Esophagus muscularis mucosa (tissue), 4 donors: ENCODE results near the gene CD37. TPM values are rescaled to one million over a fixed set of nuclear protein-coding genes. Genes with fewer than 3 reads are reported as not detected.

Experiments used
- DNase-seq: peaks from one replicate; pipeline ENCODE4 v3.0.0-alpha.2; 2017; ENCODE audit errors: extremely low spot score
- H3K27ac ChIP-seq, 4 donors: fragments of 200-600 bp; sonication (generic); replicated peaks in 1 of 4; 1 replicate in 3 of 4; 2 replicates in 1 of 4; pipeline ENCODE4 v1.5.1; 2016 to 2019; ENCODE audit warnings: mild to moderate bottlenecking in 1 of 4
- H3K27me3 ChIP-seq, 4 donors: fragments of 200-600 bp; sonication (generic); one replicate each; pipeline versions ENCODE4 v1.5.1 to v1.6.0; 2016 to 2019
- H3K36me3 ChIP-seq, 4 donors: fragments of 200-600 bp; sonication (generic); one replicate each; pipeline ENCODE4 v1.5.1; 2016 to 2019
- H3K4me1 ChIP-seq, 4 donors: fragments of 200-600 bp; sonication (generic); one replicate each; pipeline ENCODE4 v1.5.1; 2016 to 2019
- H3K4me3 ChIP-seq, 4 donors: fragments of 200-600 bp; sonication (generic); 1 replicate in 2 of 4; 2 replicates in 2 of 4; pipeline ENCODE4 v1.5.1; 2016 to 2019; ENCODE audit warnings: mild to moderate bottlenecking in 4 of 4, moderate library complexity in 1 of 4
- H3K9me3 ChIP-seq, 4 donors: fragments of 200-600 bp; sonication (generic); 1 replicate in 3 of 4; 2 replicates in 1 of 4; pipeline ENCODE4 v1.5.1; 2016 to 2019
- CTCF ChIP-seq, 3 experiments: fragments of 200-600 bp in 2 of 3; fragments of 450-650 bp in 1 of 3; sonication (generic) in 2 of 3; IDR thresholded peaks; one replicate each; pipeline ENCODE4 v1.5.1; 2017 to 2019; ENCODE audit warnings: antibody characterized with exemption in 3 of 3, mild to moderate bottlenecking in 2 of 3, moderate library complexity in 1 of 3
- EP300 ChIP-seq: sonication (generic); formaldehyde crosslinking; IDR thresholded peaks from one replicate; pipeline ENCODE4 v1.6.1; 2017; ENCODE audit warnings: antibody characterized with exemption
- POLR2A ChIP-seq: fragments of 450-650 bp; IDR thresholded peaks from one replicate; pipeline ENCODE4 v1.6.1; 2017; ENCODE audit warnings: antibody characterized with exemption, moderate library complexity, mild to moderate bottlenecking, low read depth
- POLR2AphosphoS5 ChIP-seq, 2 donors: sonication (generic); formaldehyde crosslinking; IDR thresholded peaks; one replicate each; pipeline ENCODE4 v1.6.1; 2017; ENCODE audit warnings: antibody characterized with exemption in 2 of 2
- whole genome bisulfite sequencing: methylation state at CpG from one replicate; pipeline ENCODE4 v1.1.5; 2018; 5-methylcytosine and 5-hydroxymethylcytosine counted together
- intact Hi-C: fragments of 100-400 bp; cut with DNase I; formaldehyde crosslinking; loops from one replicate; pipeline ENCODE4 v1.15.1; 2023
- total RNA-seq, 4 donors: library from RNA; depleted of rRNA; stranded (reverse); fragments of >200 nt; gene quantifications; one replicate each; pipeline versions ENCODE4 v1.1.0 to v1.2.1, GENCODE V29; 2016

The CD37 gene
- total RNA-seq, 4 donors from 2014 or later, result 8.0 to 22.4 (median 11.6) TPM

GRCh38 chr19:49340069-49340864 is 5.1 kb downstream of the CD37 start:
- peaks cover 25 to 35% (median 30%) of the 10 kb centered on the region in 4 donors for H3K4me1 ChIP-seq
- intact Hi-C loops, result no loop called here
- no peaks in the 10 kb centered on the region for H3K9me3 ChIP-seq
- peak overlapping the region; percentile 83 to 93 (median 88) for H3K27ac ChIP-seq
- DNase-seq, result peak; percentile 39
- 31% methylated on average over 36 of the region's 36 CpGs for WGBS
- H3K4me3 ChIP-seq, result peak overlapping the region; percentile 44 to 62 (median 51)
- H3K27me3 ChIP-seq, result no peaks in the 10 kb centered on the region
- TF ChIP-seq EP300, result no peak
- TF ChIP-seq POLR2AphosphoS5 (IDR thresholded peaks at IDR 0.05), result no peak
- TF ChIP-seq CTCF (IDR thresholded peaks at IDR 0.05), result no peak
- no peak for TF ChIP-seq POLR2A
- peaks cover 25 to 50% (median 46%) of the 10 kb centered on the region in 4 donors for H3K36me3 ChIP-seq

GRCh38 chr19:49340865-49341718 is 5.9 kb downstream of the CD37 start:
- no peak for TF ChIP-seq CTCF (IDR thresholded peaks at IDR 0.05)
- TF ChIP-seq EP300, result no peak

GRCh38 chr19:49342291-49342721 is 7.1 kb downstream of the CD37 start:
- H3K4me3 ChIP-seq, result no peak overlapping the region
- no peaks in the 10 kb centered on the region for H3K9me3 ChIP-seq
- no peaks in the 10 kb centered on the region for H3K27me3 ChIP-seq
- WGBS, result 95% methylated on average over 11 of the region's 11 CpGs
- intact Hi-C loops, result no loop called here
- H3K36me3 ChIP-seq, result peaks cover 39 to 67% (median 65%) of the 10 kb centered on the region in 4 donors
- no peak for DNase-seq
- peaks cover 25 to 35% (median 30%) of the 10 kb centered on the region in 4 donors for H3K4me1 ChIP-seq
- TF ChIP-seq POLR2AphosphoS5 (IDR thresholded peaks at IDR 0.05), result no peak
- no peak overlapping the region for H3K27ac ChIP-seq

More at GRCh38 chr19:49340865-49341718, 5.9 kb downstream of the CD37 start:
- 96% methylated on average over 9 of the region's 11 CpGs for WGBS
- Histone ChIP-seq H3K4me3 (no peak overlapping the region), H3K9me3 (no peaks in the 10 kb centered on the region), H3K36me3 (peaks cover 26 to 55% (median 53%) of the 10 kb centered on the region in 4 donors), H3K4me1 (peaks cover 25 to 35% (median 30%) of the 10 kb centered on the region in 4 donors), H3K27me3 (no peaks in the 10 kb centered on the region), H3K27ac (peak overlapping the region; percentile 83 to 93 (median 88))
- intact Hi-C loops, result no loop called here
- DNase-seq, result no peak

- intact Hi-C loops, result no loop called here
- Histone ChIP-seq H3K4me3 (no peak overlapping the region), H3K9me3 (no peaks in the 10 kb centered on the region), H3K4me1 (peaks cover 25 to 32% (median 27%) of the 10 kb centered on the region in 4 donors), H3K27ac (no peak overlapping the region), H3K36me3 (peaks cover 43 to 75% (median 73%) of the 10 kb centered on the region in 4 donors), H3K27me3 (no peaks in the 10 kb centered on the region)
- no peak for DNase-seq
- TF ChIP-seq EP300 (no peak), POLR2A (no peak), CTCF (IDR thresholded peaks at IDR 0.05) (no peak), POLR2AphosphoS5 (IDR thresholded peaks at IDR 0.05) (no peak)
- WGBS, result 98% methylated on average over 7 of the region's 7 CpGs
Measured at GRCh38 chr19:49343123-49343522, 7.9 kb downstream of the CD37 start.
